Epidermal melanocyte (primary cell): ENCODE data around the gene LMNB1.
"Not testable (repeated sequence)": the region's sequence is repeated elsewhere in the genome, so short reads cannot be mapped to it uniquely, and the experiment has no call there.

ENCODE experiments used
- DNase-seq: peaks from one replicate; pipeline ENCODE4 v3.0.0; 2011; ENCODE audit warnings: low spot score; ENCODE audit not compliant: insufficient read length

Gene LMNB1

GRCh38 chr5:126826619-126827215 is 49.8 kb downstream of the LMNB1 start:
- no peak for DNase-seq

- no peak for DNase-seq
These were observed 52.2 kb downstream of the LMNB1 start for GRCh38 chr5:126829098-126829497.

GRCh38 chr5:126830061-126830460 is 53.1 kb downstream of the LMNB1 start:
- DNase-seq: no peak

GRCh38 chr5:126831156-126831555 is 54.2 kb downstream of the LMNB1 start:
- no peak for DNase-seq

- no peak for DNase-seq
These were observed 59.8 kb downstream of the LMNB1 start for GRCh38 chr5:126836778-126837177.

GRCh38 chr5:126837242-126837641 is 60.3 kb downstream of the LMNB1 start:
- no peak for DNase-seq

- DNase-seq: no peak
These were observed 61.1 kb downstream of the LMNB1 start for GRCh38 chr5:126837906-126838539.

- not testable (repeated sequence) for DNase-seq
These were observed 62.5 kb downstream of the LMNB1 start for GRCh38 chr5:126839407-126839806.

GRCh38 chr5:126843375-126843774 is 66.4 kb downstream of the LMNB1 start:
- not testable (repeated sequence) for DNase-seq

GRCh38 chr5:126845470-126846070 is 68.6 kb downstream of the LMNB1 start:
- DNase-seq: not testable (repeated sequence)

- DNase-seq: no peak
These were observed 69.4 kb downstream of the LMNB1 start for GRCh38 chr5:126846344-126846743.

- peak; percentile 55 for DNase-seq
These were observed 70.0 kb downstream of the LMNB1 start for GRCh38 chr5:126846744-126847455.

- DNase-seq: no peak
These were observed 70.5 kb downstream of the LMNB1 start for GRCh38 chr5:126847456-126847820.

- no peak for DNase-seq
These were observed 70.9 kb downstream of the LMNB1 start for GRCh38 chr5:126847826-126848251.

GRCh38 chr5:126848253-126848652 is 71.3 kb downstream of the LMNB1 start:
- no peak for DNase-seq

GRCh38 chr5:126849101-126849678 is 72.3 kb downstream of the LMNB1 start:
- no peak for DNase-seq

- no peak for DNase-seq
These were observed 74.6 kb downstream of the LMNB1 start for GRCh38 chr5:126851501-126852011.

- no peak for DNase-seq
These were observed 75.2 kb downstream of the LMNB1 start for GRCh38 chr5:126852091-126852571.

GRCh38 chr5:126852841-126853271 is 75.9 kb downstream of the LMNB1 start:
- DNase-seq: no peak

GRCh38 chr5:126853541-126854307 is 76.8 kb downstream of the LMNB1 start:
- not testable (repeated sequence) for DNase-seq
